Stimulated activated CD8-positive, alpha-beta memory T cell treated with anti-CD3 and anti-CD28 coated beads, Interleukin-7, amount 100 ng/mL, for 4 hours (primary cell): ENCODE results near the gene MGST2.
"Not testable (repeated sequence)": the region's sequence is repeated elsewhere in the genome, so short reads cannot be mapped to it uniquely, and the experiment has no call there.

Experiments used
- DNase-seq, 2 donors: peaks; one replicate each; pipeline ENCODE4 v3.0.0-alpha.2; 2020; ENCODE audit warnings: low read depth in 2 of 2

MGST2 gene

GRCh38 chr4:139669890-139670289 is 4.3 kb downstream of the MGST2 start:
- no peak for DNase-seq

GRCh38 chr4:139670775-139671174 is 5.2 kb downstream of the MGST2 start:
- no peak for DNase-seq

GRCh38 chr4:139672215-139672614 is 6.6 kb downstream of the MGST2 start:
- DNase-seq: no peak

GRCh38 chr4:139672732-139673131 is 7.1 kb downstream of the MGST2 start:
- no peak for DNase-seq

- DNase-seq: no peak
Measured at GRCh38 chr4:139674875-139675550, 9.4 kb downstream of the MGST2 start.

GRCh38 chr4:139675651-139676050 is 10.0 kb downstream of the MGST2 start:
- DNase-seq: no peak

- no peak for DNase-seq
Measured at GRCh38 chr4:139676365-139676764, 10.7 kb downstream of the MGST2 start.

- DNase-seq: no peak
Measured at GRCh38 chr4:139676913-139677585, 11.4 kb downstream of the MGST2 start.

GRCh38 chr4:139682309-139682708 is 16.7 kb downstream of the MGST2 start:
- DNase-seq: no peak

GRCh38 chr4:139682741-139683151 is 17.1 kb downstream of the MGST2 start:
- DNase-seq: no peak

GRCh38 chr4:139684351-139684750 is 18.7 kb downstream of the MGST2 start:
- DNase-seq: no peak

- no peak for DNase-seq
Measured at GRCh38 chr4:139685180-139685579, 19.6 kb downstream of the MGST2 start.

- DNase-seq: no peak
Measured at GRCh38 chr4:139686130-139686529, 20.5 kb downstream of the MGST2 start.

- DNase-seq: no peak
Measured at GRCh38 chr4:139686988-139687387, 21.4 kb downstream of the MGST2 start.

GRCh38 chr4:139689093-139689722 is 23.6 kb downstream of the MGST2 start:
- no peak for DNase-seq

GRCh38 chr4:139690419-139690818 is 24.8 kb downstream of the MGST2 start:
- no peak for DNase-seq

GRCh38 chr4:139692309-139693012 is 26.8 kb downstream of the MGST2 start:
- DNase-seq: no peak

GRCh38 chr4:139694522-139695107 is 29.0 kb downstream of the MGST2 start:
- no peak for DNase-seq

GRCh38 chr4:139696491-139696890 is 30.9 kb downstream of the MGST2 start:
- no peak for DNase-seq

GRCh38 chr4:139698167-139698925 is 32.7 kb downstream of the MGST2 start:
- DNase-seq: not testable (repeated sequence)

- DNase-seq: no peak
Measured at GRCh38 chr4:139700568-139700967, 34.9 kb downstream of the MGST2 start.
